ENCODE data around the gene ATP8A1. TPM values are rescaled to one million over a fixed set of nuclear protein-coding genes. Genes with fewer than 3 reads are reported as not detected.

ATP8A1 gene
- total RNA-seq = 1 to 10 TPM in 1 of 2 donors, under 1 TPM in 1; 0.33 to 1.4 TPM

GRCh38 chr4:42656944-42657792, at the start of gene ATP8A1:
Gene ATP8A1, minus strand, starts transcription at chr4:42657105. Its CDS starts 232 bp downstream, at chr4:42656873.

GRCh38 chr4:42396752-42397634, 259.9 kb downstream of the ATP8A1 start, which contains the start of gene SHISA3:
Gene SHISA3, plus strand, starts transcription at chr4:42397488. Its CDS starts 569 bp downstream, at chr4:42398057.

Other genes with a start within 250 kb of the ATP8A1 start
- not detected for gene GRXCR1, start 235.6 kb upstream of the ATP8A1 start, total RNA-seq

Measured in melanocyte of skin (primary cell).